ENCODE results near the gene TPK1. TPM values are rescaled to one million over a fixed set of nuclear protein-coding genes. Genes with fewer than 3 reads are reported as not detected.
"Not testable (repeated sequence)": the region's sequence is repeated elsewhere in the genome, so short reads cannot be mapped to it uniquely, and the experiment has no call there.

Gene TPK1
- total RNA-seq, 2 donors from 2014 or later: 4.1 to 6.4 TPM

- Histone ChIP-seq H3K9me3 (no peaks in the 10 kb centered on the region), H3K27ac (no peak overlapping the region), H3K4me1 (no peaks in the 10 kb centered on the region), H3K27me3 (no peaks in the 10 kb centered on the region), H3K36me3 (no peaks in the 10 kb centered on the region), H3K4me3 (no peak overlapping the region)
- DNase-seq (ENCODE audit: low spot score): no peak
- no peak for TF ChIP-seq CTCF (IDR thresholded peaks at IDR 0.05)
Observed at GRCh38 chr7:144575456-144575855, 260.4 kb downstream of the TPK1 start.

- H3K27me3 ChIP-seq; H3K4me1 ChIP-seq; DNase-seq (ENCODE audit: low spot score); H3K9me3 ChIP-seq; H3K4me3 ChIP-seq; H3K36me3 ChIP-seq; H3K27ac ChIP-seq: not testable (repeated sequence)
Observed at GRCh38 chr7:144574753-144575152, 261.1 kb downstream of the TPK1 start.

- no peaks in the 10 kb centered on the region for H3K4me1 ChIP-seq
- no peak for DNase-seq (ENCODE audit: low spot score)
- no peak overlapping the region for H3K27ac ChIP-seq
- H3K9me3 ChIP-seq: no peaks in the 10 kb centered on the region
- no peak for TF ChIP-seq CTCF (IDR thresholded peaks at IDR 0.05)
- H3K4me3 ChIP-seq: no peak overlapping the region
- no peaks in the 10 kb centered on the region for H3K36me3 ChIP-seq
- H3K27me3 ChIP-seq: no peaks in the 10 kb centered on the region
Observed at GRCh38 chr7:144568233-144568632, 267.6 kb downstream of the TPK1 start.

- H3K27me3 ChIP-seq: no peaks in the 10 kb centered on the region
- no peak for TF ChIP-seq CTCF (IDR thresholded peaks at IDR 0.05)
- no peaks in the 10 kb centered on the region for H3K9me3 ChIP-seq
- H3K36me3 ChIP-seq: no peaks in the 10 kb centered on the region
- no peak overlapping the region for H3K4me3 ChIP-seq
- H3K27ac ChIP-seq: no peak overlapping the region
- H3K4me1 ChIP-seq: no peaks in the 10 kb centered on the region
- DNase-seq (ENCODE audit: low spot score): no peak
Observed at GRCh38 chr7:144565586-144565985, 270.3 kb downstream of the TPK1 start.

GRCh38 chr7:144549861-144550260 lies 286.0 kb downstream of the TPK1 start:
- peaks cover 7% of the 10 kb centered on the region for H3K36me3 ChIP-seq
- no peak overlapping the region for H3K4me3 ChIP-seq
- H3K27ac ChIP-seq: no peak overlapping the region
- no peak for TF ChIP-seq CTCF (IDR thresholded peaks at IDR 0.05)
- no peaks in the 10 kb centered on the region for H3K4me1 ChIP-seq
- no peaks in the 10 kb centered on the region for H3K27me3 ChIP-seq
- no peaks in the 10 kb centered on the region for H3K9me3 ChIP-seq
- no peak for DNase-seq (ENCODE audit: low spot score)

- no peak for DNase-seq (ENCODE audit: low spot score)
- Histone ChIP-seq H3K9me3 (no peaks in the 10 kb centered on the region), H3K4me3 (no peak overlapping the region), H3K4me1 (no peaks in the 10 kb centered on the region), H3K36me3 (peaks cover 7% of the 10 kb centered on the region), H3K27me3 (no peaks in the 10 kb centered on the region), H3K27ac (no peak overlapping the region)
- TF ChIP-seq CTCF (IDR thresholded peaks at IDR 0.05): no peak
Observed at GRCh38 chr7:144548556-144548955, 287.3 kb downstream of the TPK1 start.

Data from right atrium auricular region (tissue), 2 donors.